GM12865 (cell line): ENCODE results near the gene MYCBP2.
"Not testable (repeated sequence)": the region's sequence is repeated elsewhere in the genome, so short reads cannot be mapped to it uniquely, and the experiment has no call there.

Source experiments
- DNase-seq: peaks from one replicate; pipeline ENCODE4 v3.0.0; 2010; ENCODE audit warnings: low read depth
- H3K4me3 ChIP-seq: 2 replicates; pipeline ENCODE4 v1.5.1; 2011; ENCODE audit warnings: mild to moderate bottlenecking, low read depth, low read length, control low read depth
- CTCF ChIP-seq: IDR thresholded peaks from 2 replicates; pipeline ENCODE4 v1.5.1; 2011; ENCODE audit warnings: low read length, control low read depth, low read depth, inconsistent platforms; ENCODE audit not compliant: insufficient read depth; ENCODE audit errors: missing control alignments

The MYCBP2 gene

GRCh38 chr13:77285098-77285497 is 41.8 kb downstream of the MYCBP2 start:
- H3K4me3 ChIP-seq = no peak overlapping the region
- no peak for DNase-seq
- no peak for TF ChIP-seq CTCF

- H3K4me3 ChIP-seq = no peak overlapping the region
- no peak for TF ChIP-seq CTCF
- no peak for DNase-seq
These were observed 52.8 kb downstream of the MYCBP2 start for GRCh38 chr13:77274126-77274525.

GRCh38 chr13:77269141-77269540 is 57.8 kb downstream of the MYCBP2 start:
- no peak for DNase-seq
- no peak overlapping the region for H3K4me3 ChIP-seq
- no peak for TF ChIP-seq CTCF

GRCh38 chr13:77267362-77267761 is 59.5 kb downstream of the MYCBP2 start:
- no peak for TF ChIP-seq CTCF
- H3K4me3 ChIP-seq = no peak overlapping the region
- no peak for DNase-seq

GRCh38 chr13:77265336-77265735 is 61.6 kb downstream of the MYCBP2 start:
- TF ChIP-seq CTCF = no peak
- no peak overlapping the region for H3K4me3 ChIP-seq
- DNase-seq = no peak

- TF ChIP-seq CTCF = no peak
- no peak for DNase-seq
- H3K4me3 ChIP-seq = no peak overlapping the region
These were observed 64.7 kb downstream of the MYCBP2 start for GRCh38 chr13:77262198-77262597.

- DNase-seq = no peak
- TF ChIP-seq CTCF = no peak
- no peak overlapping the region for H3K4me3 ChIP-seq
These were observed 75.9 kb downstream of the MYCBP2 start for GRCh38 chr13:77250975-77251374.

GRCh38 chr13:77245224-77245623 is 81.7 kb downstream of the MYCBP2 start:
- DNase-seq, H3K4me3 ChIP-seq: not testable (repeated sequence)
